Muscle layer of colon (tissue), 2 donors: ENCODE results near the gene TRIM14.
"Not testable (repeated sequence)": the region's sequence is repeated elsewhere in the genome, so short reads cannot be mapped to it uniquely, and the experiment has no call there.

Source experiments
- H3K27ac ChIP-seq: one replicate; pipeline ENCODE4 v1.7.0; 2013; ENCODE audit warnings: low read depth, mild to moderate bottlenecking, low read length, moderate library complexity
- H3K27me3 ChIP-seq, 2 donors: one replicate each; pipeline ENCODE4 v1.7.0; 2013; ENCODE audit warnings: low read length in 2 of 2, mild to moderate bottlenecking in 2 of 2; ENCODE audit not compliant: insufficient read depth in 2 of 2, control insufficient read depth in 1 of 2
- H3K36me3 ChIP-seq: one replicate; pipeline ENCODE4 v1.7.0; 2013; ENCODE audit warnings: mild to moderate bottlenecking, low read length; ENCODE audit not compliant: insufficient read depth
- H3K4me1 ChIP-seq: one replicate; pipeline ENCODE4 v1.7.0; 2013; ENCODE audit warnings: mild to moderate bottlenecking, low read length; ENCODE audit not compliant: insufficient read depth
- H3K4me3 ChIP-seq, 2 donors: one replicate each; pipeline ENCODE4 v1.7.0; 2013; ENCODE audit warnings: low read length in 2 of 2, low read depth in 1 of 2, mild to moderate bottlenecking in 1 of 2, moderate library complexity in 1 of 2
- H3K9ac ChIP-seq: one replicate; pipeline ENCODE4 v1.7.0; 2013; ENCODE audit warnings: low read length
- H3K9me3 ChIP-seq: one replicate; pipeline ENCODE4 v1.7.0; 2013; ENCODE audit warnings: mild to moderate bottlenecking, low read length
- donor health status: abdominal sarcoma.
- donor health status: Adenocarcinoma of cecum.

Gene TRIM14

GRCh38 chr9:98039607-98040017 is 79.4 kb downstream of the TRIM14 start:
- no peaks in the 10 kb centered on the region for H3K9me3 ChIP-seq
- H3K27ac ChIP-seq, result no peak overlapping the region
- no peaks in the 10 kb centered on the region for H3K27me3 ChIP-seq
- peaks cover 4% of the 10 kb centered on the region for H3K4me1 ChIP-seq
- H3K9ac ChIP-seq, result no peak overlapping the region
- no peak overlapping the region for H3K4me3 ChIP-seq
- H3K36me3 ChIP-seq, result no peaks in the 10 kb centered on the region

DNA sequence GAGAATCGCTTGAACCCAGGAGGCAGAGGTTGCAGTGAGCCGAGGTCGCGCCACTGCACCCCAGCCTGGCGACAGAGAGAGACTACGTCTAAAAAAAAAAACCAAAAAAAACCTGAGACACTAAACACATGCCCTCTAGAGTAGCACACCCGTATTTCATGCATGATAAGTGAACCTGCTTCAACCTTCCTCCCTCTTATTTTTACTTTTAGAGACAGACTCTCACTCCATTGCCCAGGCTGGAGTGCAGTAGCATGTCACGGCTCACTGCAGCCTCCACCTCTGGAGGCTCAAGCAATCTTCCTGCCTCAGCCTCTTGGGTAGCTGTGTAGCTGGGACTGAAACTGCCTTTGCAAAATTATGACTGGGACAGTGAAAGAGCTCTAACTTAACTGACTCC is 80.1 kb downstream of the TRIM14 start:
- no peaks in the 10 kb centered on the region for H3K9me3 ChIP-seq
- H3K4me3 ChIP-seq, result no peak overlapping the region
- peaks cover 6% of the 10 kb centered on the region for H3K4me1 ChIP-seq
- no peaks in the 10 kb centered on the region for H3K27me3 ChIP-seq
- no peak overlapping the region for H3K27ac ChIP-seq
- no peaks in the 10 kb centered on the region for H3K36me3 ChIP-seq
- H3K9ac ChIP-seq, result no peak overlapping the region

GRCh38 chr9:98037357-98037756 is 81.7 kb downstream of the TRIM14 start:
- no peaks in the 10 kb centered on the region for H3K9me3 ChIP-seq
- H3K4me3 ChIP-seq, result no peak overlapping the region
- H3K4me1 ChIP-seq, result peaks cover 6% of the 10 kb centered on the region
- H3K36me3 ChIP-seq, result no peaks in the 10 kb centered on the region
- H3K9ac ChIP-seq, result no peak overlapping the region
- H3K27me3 ChIP-seq, result no peaks in the 10 kb centered on the region
- no peak overlapping the region for H3K27ac ChIP-seq

DNA sequence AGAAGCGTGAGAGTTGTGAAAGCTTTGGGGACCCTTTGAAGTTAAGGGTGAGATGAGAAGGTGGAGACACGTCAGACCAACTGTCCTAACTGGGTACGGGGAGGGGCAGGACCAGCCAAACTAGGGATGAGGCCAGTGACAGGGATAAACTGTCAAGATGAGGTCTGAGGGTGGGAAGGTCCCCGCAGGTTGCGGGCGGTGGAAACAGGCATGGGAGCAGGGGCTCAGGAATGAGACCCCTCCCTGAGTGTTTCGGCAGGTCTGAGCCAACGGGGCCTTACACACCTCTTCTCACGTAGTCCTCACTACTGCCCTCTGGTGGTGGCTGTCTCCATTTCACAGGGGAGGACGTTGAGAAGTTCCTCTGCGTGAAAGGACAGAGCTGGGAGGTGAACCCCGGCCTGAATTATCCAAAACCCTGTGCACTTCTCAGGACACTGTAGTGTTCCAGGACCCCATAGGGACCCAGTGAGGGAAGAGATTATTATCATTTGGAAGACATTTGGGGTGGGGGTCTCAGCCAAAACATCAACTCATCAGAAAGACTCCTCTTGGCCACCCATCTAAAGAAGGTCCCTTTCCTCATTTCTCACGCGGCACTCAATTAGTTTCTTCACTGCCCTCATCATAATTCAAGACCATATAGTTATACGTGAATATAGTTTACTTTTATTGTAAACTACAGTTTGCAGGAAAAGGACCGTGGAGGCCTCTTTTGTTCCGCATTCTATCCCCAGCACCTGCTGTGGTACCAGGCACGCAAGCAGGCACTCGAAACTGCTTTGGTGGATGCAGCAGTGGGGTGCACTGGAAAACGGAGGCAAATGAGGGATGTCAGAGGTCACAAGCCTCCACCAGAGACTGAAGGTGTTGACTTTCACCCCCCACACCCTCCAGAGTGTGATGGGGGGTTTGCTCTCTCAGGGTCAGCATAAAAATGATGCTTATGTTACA is 84.2 kb downstream of the TRIM14 start:
- Histone ChIP-seq H3K27me3 (no peaks in the 10 kb centered on the region), H3K9me3 (no peaks in the 10 kb centered on the region), H3K36me3 (no peaks in the 10 kb centered on the region), H3K27ac (no peak overlapping the region), H3K4me1 (peaks cover 6% of the 10 kb centered on the region), H3K4me3 (peak overlapping the region in 1 of 2 donors; percentile 46), H3K9ac (no peak overlapping the region)

DNA sequence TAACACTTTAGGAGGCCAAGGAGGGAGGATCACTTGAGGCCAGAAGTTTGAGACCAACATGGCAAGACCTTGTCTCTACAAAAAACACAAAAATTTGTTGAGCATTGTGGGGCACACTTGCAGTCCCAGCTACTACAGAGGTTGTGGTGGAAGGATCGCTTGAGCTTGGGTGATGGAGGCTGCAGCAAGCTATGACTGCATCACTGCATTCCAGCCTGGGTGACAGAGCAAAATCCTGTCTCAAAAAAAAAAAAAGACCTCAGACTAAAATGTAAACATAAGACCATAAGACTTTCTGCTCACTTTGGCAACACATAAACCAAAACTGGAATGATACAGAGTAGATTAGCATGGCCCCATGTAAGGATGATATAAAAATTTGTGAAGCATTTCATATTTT is 87.1 kb downstream of the TRIM14 start:
- Histone ChIP-seq H3K36me3 (no peaks in the 10 kb centered on the region), H3K4me3 (no peak overlapping the region), H3K27ac (no peak overlapping the region), H3K27me3 (no peaks in the 10 kb centered on the region), H3K4me1 (peaks cover 6% of the 10 kb centered on the region), H3K9me3 (no peaks in the 10 kb centered on the region), H3K9ac (no peak overlapping the region)

- no peaks in the 10 kb centered on the region for H3K27me3 ChIP-seq
- no peak overlapping the region for H3K27ac ChIP-seq
- H3K9me3 ChIP-seq, result no peaks in the 10 kb centered on the region
- no peak overlapping the region for H3K4me3 ChIP-seq
- H3K4me1 ChIP-seq, result peaks cover 6% of the 10 kb centered on the region
- H3K36me3 ChIP-seq, result no peaks in the 10 kb centered on the region
- H3K9ac ChIP-seq, result no peak overlapping the region
Observed at GRCh38 chr9:98031169-98031568, 87.9 kb downstream of the TRIM14 start.

- H3K4me1 ChIP-seq, result no peaks in the 10 kb centered on the region
- H3K9me3 ChIP-seq, result no peaks in the 10 kb centered on the region
- H3K27ac ChIP-seq, result no peak overlapping the region
- peaks cover 10% of the 10 kb centered on the region for H3K36me3 ChIP-seq
- H3K27me3 ChIP-seq, result no peaks in the 10 kb centered on the region
- H3K4me3 ChIP-seq, result no peak overlapping the region
- no peak overlapping the region for H3K9ac ChIP-seq
Observed at GRCh38 chr9:98024702-98025101, 94.3 kb downstream of the TRIM14 start.

DNA sequence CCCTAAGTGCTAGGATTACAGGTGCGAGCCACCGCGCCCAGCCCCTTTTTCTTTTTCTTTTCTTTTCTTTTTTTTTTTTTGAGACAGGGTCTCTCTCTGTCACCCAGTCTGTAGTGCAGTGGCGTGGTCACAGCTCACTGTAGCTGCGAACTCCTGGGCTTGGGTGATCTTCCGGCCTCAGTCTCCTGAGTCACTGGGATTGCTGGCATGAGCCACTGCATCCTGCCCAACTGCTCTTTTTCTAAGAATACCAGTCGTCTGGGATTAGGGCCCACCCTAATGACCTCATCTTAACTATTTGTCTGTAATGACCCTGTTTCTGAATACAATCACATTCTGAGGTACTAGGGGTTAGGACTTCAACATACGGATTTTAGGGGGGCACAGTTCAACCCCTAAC is 96.6 kb downstream of the TRIM14 start:
- Histone ChIP-seq H3K4me1 (no peaks in the 10 kb centered on the region), H3K36me3 (peaks cover 22% of the 10 kb centered on the region), H3K27ac (no peak overlapping the region), H3K4me3 (no peak overlapping the region), H3K27me3 (no peaks in the 10 kb centered on the region), H3K9me3 (no peaks in the 10 kb centered on the region), H3K9ac (no peak overlapping the region)

DNA sequence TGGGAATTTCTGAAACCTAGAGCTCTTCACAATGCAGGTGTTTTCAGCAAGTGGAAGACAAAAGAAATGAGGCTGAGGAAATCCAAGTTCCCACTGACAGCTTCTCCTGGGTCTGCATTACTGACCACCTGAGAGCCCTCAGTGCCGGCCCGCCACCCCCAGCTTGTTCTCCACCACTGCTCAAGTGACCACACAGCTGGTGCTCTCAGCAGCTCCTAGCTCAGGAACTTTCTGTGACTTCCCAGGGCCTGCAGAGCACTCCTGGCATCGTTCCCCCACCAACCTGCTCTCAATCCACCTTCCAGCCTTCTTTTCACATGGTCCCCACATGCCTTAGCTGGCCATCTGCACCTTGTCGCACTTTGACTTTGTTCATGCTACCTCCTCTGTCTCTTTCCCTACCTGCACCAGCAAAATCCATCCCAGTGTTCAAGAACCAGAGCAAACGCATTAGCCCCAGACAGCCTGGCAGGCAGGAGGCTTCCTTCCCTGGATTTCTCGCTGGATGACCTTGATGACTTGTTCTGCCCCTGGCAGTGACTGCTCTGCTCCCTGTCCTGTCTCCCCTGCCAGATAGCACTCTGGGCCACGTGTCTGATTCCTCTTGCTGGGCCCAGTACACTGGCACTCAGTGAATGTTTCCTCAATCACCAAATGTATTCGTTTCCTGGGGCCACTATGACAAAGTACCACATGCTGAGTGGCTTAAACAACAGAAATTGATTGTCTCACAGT is 97.5 kb downstream of the TRIM14 start:
- no peaks in the 10 kb centered on the region for H3K27me3 ChIP-seq
- H3K36me3 ChIP-seq, result peaks cover 31% of the 10 kb centered on the region
- H3K27ac ChIP-seq, result no peak overlapping the region
- no peak overlapping the region for H3K4me3 ChIP-seq
- no peaks in the 10 kb centered on the region for H3K9me3 ChIP-seq
- no peaks in the 10 kb centered on the region for H3K4me1 ChIP-seq
- no peak overlapping the region for H3K9ac ChIP-seq

- no peak overlapping the region for H3K9ac ChIP-seq
- no peaks in the 10 kb centered on the region for H3K4me1 ChIP-seq
- H3K4me3 ChIP-seq, result no peak overlapping the region
- no peaks in the 10 kb centered on the region for H3K9me3 ChIP-seq
- no peaks in the 10 kb centered on the region for H3K27me3 ChIP-seq
- no peak overlapping the region for H3K27ac ChIP-seq
- peaks cover 38% of the 10 kb centered on the region for H3K36me3 ChIP-seq
Observed at GRCh38 chr9:98020476-98021145, 98.4 kb downstream of the TRIM14 start.

DNA sequence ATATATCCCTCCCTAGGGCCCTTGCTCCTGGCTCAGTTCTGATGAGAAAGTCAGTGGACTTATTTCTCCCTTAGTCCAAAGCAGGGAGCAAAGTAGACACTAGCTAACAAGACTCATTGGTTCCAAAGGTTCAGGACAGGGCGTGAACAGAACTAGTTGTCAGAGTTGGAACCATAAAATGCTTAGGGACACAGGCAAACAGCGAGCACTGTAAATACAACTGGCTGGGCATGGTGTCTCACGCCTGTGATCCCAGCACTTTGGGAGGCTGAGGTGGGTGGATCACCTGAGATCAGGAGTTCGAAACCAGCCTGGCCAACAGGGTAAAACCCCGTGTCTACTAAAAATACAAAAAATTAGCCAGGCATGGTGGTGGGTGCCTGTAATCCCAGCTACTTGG is 99.2 kb downstream of the TRIM14 start:
- H3K27me3 ChIP-seq, H3K27ac ChIP-seq, H3K9me3 ChIP-seq, H3K4me3 ChIP-seq, H3K9ac ChIP-seq, H3K4me1 ChIP-seq: not testable (repeated sequence)
- peaks cover 45% of the 10 kb centered on the region for H3K36me3 ChIP-seq
